H1 (cell line): ENCODE data around the gene MIA3. TPM values are rescaled to one million over a fixed set of nuclear protein-coding genes. Genes with fewer than 3 reads are reported as not detected.

Experiments used
- CHD7 ChIP-seq: fragments of 300-600 bp; sonication (generic); IDR thresholded peaks from 2 replicates; pipeline ENCODE4 v1.7.1; 2012; ENCODE audit warnings: low read length, moderate library complexity, mild to moderate bottlenecking, inconsistent platforms; ENCODE audit not compliant: insufficient replicate concordance
- polyA plus RNA-seq, 7 experiments: library from polyadenylated mRNA; depleted of rRNA in 3 of 7; stranded (reverse) in 5 of 7; unstranded in 2 of 7; fragments of >200 nt in 5 of 7; fragments of 200-250 nt in 2 of 7; gene quantifications; 1 replicate in 5 of 7; 2 replicates in 1 of 7; 4 replicates in 1 of 7; pipeline versions ENCODE4 v1.2.1 to v1.2.3, GENCODE V29; 2011 to 2013; ENCODE audit warnings: missing spikeins in 2 of 7, mixed read lengths in 2 of 7
- total RNA-seq: library from RNA; stranded (reverse); fragmentation: NEBNext Ultra II Directional; extraction: Animal tissue kit (Norgen Biotek cat#: 25700); gene quantifications from 2 replicates; pipeline ENCODE4 v1.2.1, GENCODE V29; 2021

The MIA3 gene
- total and polyA plus RNA-seq, 2 of the 8 experiments (the other 6 are each of a cell fraction or from before 2014, with no cell fraction given) = 69.0 to 105 TPM

- no peak for TF ChIP-seq CHD7
Measured at GRCh38 chr1:222594789-222595188, 23.1 kb upstream of the MIA3 start (continued).
